ENCODE measurements around the gene MSH5. TPM values are rescaled to one million over a fixed set of nuclear protein-coding genes. Genes with fewer than 3 reads are reported as not detected.

The MSH5 gene
- total RNA-seq, 3 donors from 2014 or later = 14.1 to 29.9 (median 29.7) TPM

DNA sequence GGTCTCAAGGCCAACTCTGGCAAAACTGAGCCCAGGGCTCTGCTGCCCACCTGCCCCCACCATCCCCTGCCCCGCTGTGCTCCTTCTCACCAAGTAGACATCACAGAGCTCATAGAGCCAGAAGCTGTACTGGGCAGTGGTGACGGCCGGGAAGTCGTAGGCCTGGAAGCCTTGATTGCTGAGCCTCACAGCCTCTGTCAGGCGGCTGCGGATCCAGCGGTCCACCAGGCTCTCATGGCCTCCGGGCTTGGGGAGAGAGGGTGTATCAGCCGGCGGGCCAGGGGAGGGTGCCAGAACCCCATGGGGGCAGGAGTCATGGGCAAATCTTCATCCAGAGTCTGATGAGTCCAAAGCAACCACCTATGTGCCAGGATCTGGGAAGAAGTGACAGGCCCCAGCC is 40.1 kb downstream of the MSH5 start:
- H3K4me1 ChIP-seq (ENCODE audit: low read depth) = peaks cover 25% of the 10 kb centered on the region
- intact Hi-C loops (cut with DNase I, micrococcal nuclease) = no loop called here
- DNase-seq (no peak), ATAC-seq (no peak)
- peaks cover 3% of the 10 kb centered on the region for H3K36me3 ChIP-seq (ENCODE audit: low read depth)
- no peak overlapping the region for H3K4me3 ChIP-seq
- TF ChIP-seq, protein P1, sequence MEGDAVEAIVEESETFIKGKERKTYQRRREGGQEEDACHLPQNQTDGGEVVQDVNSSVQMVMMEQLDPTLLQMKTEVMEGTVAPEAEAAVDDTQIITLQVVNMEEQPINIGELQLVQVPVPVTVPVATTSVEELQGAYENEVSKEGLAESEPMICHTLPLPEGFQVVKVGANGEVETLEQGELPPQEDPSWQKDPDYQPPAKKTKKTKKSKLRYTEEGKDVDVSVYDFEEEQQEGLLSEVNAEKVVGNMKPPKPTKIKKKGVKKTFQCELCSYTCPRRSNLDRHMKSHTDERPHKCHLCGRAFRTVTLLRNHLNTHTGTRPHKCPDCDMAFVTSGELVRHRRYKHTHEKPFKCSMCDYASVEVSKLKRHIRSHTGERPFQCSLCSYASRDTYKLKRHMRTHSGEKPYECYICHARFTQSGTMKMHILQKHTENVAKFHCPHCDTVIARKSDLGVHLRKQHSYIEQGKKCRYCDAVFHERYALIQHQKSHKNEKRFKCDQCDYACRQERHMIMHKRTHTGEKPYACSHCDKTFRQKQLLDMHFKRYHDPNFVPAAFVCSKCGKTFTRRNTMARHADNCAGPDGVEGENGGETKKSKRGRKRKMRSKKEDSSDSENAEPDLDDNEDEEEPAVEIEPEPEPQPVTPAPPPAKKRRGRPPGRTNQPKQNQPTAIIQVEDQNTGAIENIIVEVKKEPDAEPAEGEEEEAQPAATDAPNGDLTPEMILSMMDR (IDR thresholded peaks at IDR 0.05) = no peak
- H3K9me3 ChIP-seq = no peaks in the 10 kb centered on the region

DNA sequence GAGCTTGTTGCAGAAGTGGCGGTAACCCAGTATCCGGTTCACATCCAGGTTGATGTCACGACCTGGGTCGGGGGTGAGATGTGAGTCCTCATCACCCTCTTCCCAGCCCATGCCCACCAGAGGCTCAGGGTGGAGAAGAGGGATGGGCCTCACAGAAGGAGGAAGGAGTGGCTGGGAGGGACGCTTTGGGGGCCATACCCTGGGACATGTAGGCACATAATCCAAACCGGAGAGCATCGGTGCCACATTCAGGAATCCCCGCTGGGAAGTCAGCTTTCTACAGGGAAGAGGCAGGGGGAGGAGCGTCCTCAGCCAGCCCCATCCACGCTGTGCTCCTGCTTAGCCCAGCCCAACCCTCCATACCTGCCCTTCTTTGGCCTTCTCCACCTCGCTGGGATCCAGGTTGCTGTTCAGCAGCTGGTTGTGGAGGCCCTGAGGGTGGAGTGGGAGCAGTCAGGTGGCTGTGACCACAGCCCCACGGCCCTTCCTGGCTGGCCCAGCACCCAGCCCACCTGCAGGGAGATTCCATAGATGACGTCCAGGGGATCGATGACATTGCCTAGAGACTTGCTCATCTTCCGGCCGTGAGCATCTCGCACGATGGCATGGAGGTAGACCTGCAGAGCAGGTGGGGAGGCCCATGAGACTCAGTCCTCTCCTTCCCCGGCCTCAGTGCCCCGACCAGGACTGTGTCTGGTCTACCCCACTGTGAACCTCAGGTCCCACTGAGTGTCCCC is 40.9 kb downstream of the MSH5 start:
- DNase-seq = no peak
- Histone ChIP-seq H3K4me3 (no peak overlapping the region), H3K9me3 (no peaks in the 10 kb centered on the region), H3K4me1 (ENCODE audit: low read depth) (peaks cover 18% of the 10 kb centered on the region), H3K36me3 (ENCODE audit: low read depth) (peaks cover 3% of the 10 kb centered on the region)
- TF ChIP-seq, protein P1 (IDR thresholded peaks at IDR 0.05) = no peak
- intact Hi-C loops (cut with DNase I, micrococcal nuclease) = no loop called here
- no peak for ATAC-seq

DNA sequence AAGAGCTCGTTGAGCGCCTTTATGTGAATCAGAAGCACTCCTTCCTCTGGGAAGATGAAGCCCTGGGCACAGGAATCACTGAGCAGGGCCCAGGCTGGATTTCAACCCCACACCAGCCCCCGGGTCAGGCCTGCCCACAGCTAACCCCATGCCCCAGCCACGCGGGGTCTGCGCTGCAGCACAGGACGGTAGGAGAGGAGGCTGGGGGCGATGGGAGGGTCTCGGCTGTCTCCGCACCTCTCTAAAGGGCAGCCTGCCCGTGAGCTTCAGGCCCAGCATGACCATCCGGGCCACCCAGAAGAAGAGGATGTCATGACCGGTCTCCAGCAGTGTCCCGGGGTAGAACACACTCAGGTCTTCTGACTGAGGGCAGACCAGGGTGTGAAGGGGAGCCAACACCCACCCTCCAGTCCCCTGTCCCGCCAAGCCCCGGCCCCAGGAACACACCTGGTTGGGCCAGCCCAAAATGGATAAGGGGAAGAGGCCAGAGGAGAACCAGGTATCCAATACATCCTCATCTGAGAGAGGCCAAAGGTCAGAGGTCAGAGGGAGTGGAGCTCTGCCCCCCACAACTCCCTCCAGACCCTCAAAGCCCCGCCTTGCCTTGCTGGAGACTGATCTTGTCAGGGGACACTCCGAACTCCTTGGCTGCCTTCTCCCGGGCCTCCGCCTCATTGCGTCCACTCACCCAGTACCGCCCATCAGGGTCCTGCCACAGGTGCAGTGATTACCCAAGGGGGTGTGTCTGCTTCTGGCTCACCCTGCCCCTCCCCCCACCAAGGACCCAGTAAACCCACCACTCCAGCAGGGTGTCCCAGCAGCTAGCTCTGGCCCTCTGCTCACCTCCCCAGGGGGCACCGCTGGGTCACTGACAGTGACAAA is 41.7 kb downstream of the MSH5 start:
- H3K36me3 ChIP-seq (ENCODE audit: low read depth) = peaks cover 3% of the 10 kb centered on the region
- intact Hi-C loops (cut with DNase I, micrococcal nuclease) = no loop called here

DNA sequence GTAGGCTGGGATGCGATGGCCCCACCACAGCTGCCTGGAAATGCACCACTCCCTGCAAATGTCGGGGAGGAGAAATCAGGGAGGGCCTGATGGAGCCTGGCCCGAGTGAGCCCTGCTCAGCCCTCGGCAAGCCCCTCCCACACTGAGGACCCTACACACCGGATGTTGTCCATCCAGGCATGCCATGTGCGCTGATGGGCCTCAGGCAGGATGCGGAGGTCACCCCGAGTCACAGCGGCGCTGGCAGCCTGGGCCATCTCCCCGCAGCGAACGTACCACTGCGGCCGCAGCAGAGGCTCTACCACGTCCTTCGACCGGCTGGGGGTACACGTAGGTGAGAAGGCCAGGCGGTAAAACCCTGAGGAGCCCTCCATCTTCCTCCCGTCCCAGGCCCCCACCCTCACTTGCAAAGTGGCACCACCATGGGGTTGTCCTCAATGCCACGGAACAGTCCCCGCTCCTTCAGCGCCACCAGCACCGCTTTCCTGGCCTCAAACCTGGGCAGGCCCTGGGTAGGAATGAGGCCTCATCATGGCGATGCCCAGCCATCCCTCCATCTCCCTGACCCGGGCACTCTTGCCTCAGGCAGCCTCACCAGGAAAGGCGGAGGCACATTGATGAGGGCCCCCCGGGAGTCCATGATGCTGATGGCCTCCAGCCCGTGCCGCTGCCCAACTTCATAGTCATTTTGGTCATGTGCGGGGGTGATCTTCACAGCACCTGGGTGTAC is 42.5 kb downstream of the MSH5 start:
- peaks cover 2% of the 10 kb centered on the region for H3K4me1 ChIP-seq (ENCODE audit: low read depth)
- H3K36me3 ChIP-seq (ENCODE audit: low read depth) = peaks cover 3% of the 10 kb centered on the region
- H3K4me3 ChIP-seq = no peak overlapping the region
- intact Hi-C loops (cut with DNase I, micrococcal nuclease) = no loop called here
- TF ChIP-seq, protein P1 (IDR thresholded peaks at IDR 0.05) = no peak
- no peaks in the 10 kb centered on the region for H3K9me3 ChIP-seq
- DNase-seq (no peak), ATAC-seq (no peak)

More for the DNA sequence above, 41.7 kb downstream of the MSH5 start:
- Histone ChIP-seq H3K4me3 (no peak overlapping the region), H3K9me3 (no peaks in the 10 kb centered on the region), H3K4me1 (ENCODE audit: low read depth) (peaks cover 10% of the 10 kb centered on the region)
- DNase-seq (no peak), ATAC-seq (no peak)
- TF ChIP-seq, protein P1 (IDR thresholded peaks at IDR 0.05) = no peak

DNA sequence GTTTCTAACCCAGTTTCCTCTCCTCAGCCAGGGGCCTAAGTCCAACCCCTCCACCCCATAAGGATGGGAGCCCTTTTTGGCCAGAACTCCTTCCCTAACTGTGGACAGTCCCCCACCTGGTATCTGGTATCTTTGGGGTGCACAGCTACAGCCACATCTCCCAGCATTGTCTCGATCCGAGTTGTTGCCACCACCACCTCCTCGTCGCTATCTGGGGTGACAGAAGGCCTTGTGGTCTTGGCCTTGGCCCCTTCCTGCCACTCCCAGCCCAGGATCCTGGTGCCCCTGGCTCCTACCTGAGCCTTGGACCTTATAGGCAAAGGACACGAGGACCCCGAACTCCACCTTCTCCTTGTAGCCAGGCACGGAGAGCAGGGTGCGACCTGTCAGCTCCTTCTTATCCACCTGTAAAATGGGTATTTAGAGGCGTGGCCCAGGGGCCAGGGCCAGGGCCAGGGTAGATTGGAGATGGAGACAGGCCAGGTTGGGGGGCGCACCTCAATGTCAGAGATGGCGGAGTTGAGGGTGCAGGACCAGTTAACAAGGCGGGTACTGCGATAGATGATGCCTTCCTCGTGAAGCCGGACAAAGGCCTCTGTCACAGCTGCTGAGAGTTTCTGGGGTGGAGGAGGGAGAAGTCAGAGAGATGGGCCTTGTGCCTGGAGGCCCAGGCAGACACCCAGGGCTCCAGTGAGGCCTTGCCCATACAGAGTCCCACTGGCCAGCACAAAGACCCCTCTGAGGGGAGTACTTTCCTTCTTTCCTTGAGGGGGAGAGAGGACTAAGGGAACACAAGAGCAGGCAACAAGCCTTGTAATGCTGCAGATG is 44.5 kb downstream of the MSH5 start:
- intact Hi-C loops (cut with DNase I, micrococcal nuclease) = no loop called here
- Histone ChIP-seq H3K4me1 (ENCODE audit: low read depth) (no peaks in the 10 kb centered on the region), H3K9me3 (no peaks in the 10 kb centered on the region), H3K4me3 (no peak overlapping the region), H3K36me3 (ENCODE audit: low read depth) (peaks cover 3% of the 10 kb centered on the region)
- DNase-seq (no peak), ATAC-seq (no peak)
- TF ChIP-seq, protein P1 (IDR thresholded peaks at IDR 0.05) = no peak

Measured in mucosa of descending colon (tissue), 3 donors.